SK-N-SH treated with all-trans-retinoic acid at 6 μM for 48 hours (cell line): ENCODE results near the gene PLA2G1B.

ENCODE experiments used
- ATAC-seq: fragments of 200-7000 bp; cut with Tn5 transposase; 3 replicates; pipeline ENCODE4 v1.9.1; 2020; ENCODE audit warnings: mild to moderate bottlenecking, moderate library complexity
- ARNTL ChIP-seq: fragments of 450-650 bp; formaldehyde crosslinking; IDR thresholded peaks from 2 replicates; pipeline ENCODE4 v1.5.0; 2020; ENCODE audit warnings: low read depth, mild to moderate bottlenecking, moderate library complexity, borderline replicate concordance
- BACH2 ChIP-seq: fragments of 250-450 bp; sonication (Bioruptor Pico); IDR thresholded peaks from 2 replicates; pipeline ENCODE4 v1.9.0; 2021; ENCODE audit warnings: mild to moderate bottlenecking, borderline replicate concordance
- CREB5 ChIP-seq: fragments of 250-450 bp; sonication (Bioruptor Pico); IDR thresholded peaks from 2 replicates; pipeline ENCODE4 v1.5.1; 2020; ENCODE audit warnings: low read depth, mild to moderate bottlenecking, moderate library complexity
- CSDC2 ChIP-seq: fragments of 250-450 bp; sonication (Bioruptor Pico); IDR thresholded peaks from 2 replicates; pipeline ENCODE4 v1.5.0; 2020; ENCODE audit warnings: mild to moderate bottlenecking, moderate library complexity
- ESRRG ChIP-seq: fragments of 250-450 bp; sonication (Bioruptor Pico); IDR thresholded peaks from 2 replicates; pipeline ENCODE4 v1.6.1; 2021; ENCODE audit warnings: mild to moderate bottlenecking
- GLIS3 ChIP-seq: fragments of 250-450 bp; sonication (Bioruptor Pico); IDR thresholded peaks from 2 replicates; pipeline ENCODE4 v1.5.0; 2020; ENCODE audit warnings: mild to moderate bottlenecking, moderate library complexity
- ISL1 ChIP-seq: fragments of 250-450 bp; sonication (Bioruptor Pico); IDR thresholded peaks from 2 replicates; pipeline ENCODE4 v2.1.2; 2022; ENCODE audit warnings: mild to moderate bottlenecking, moderate library complexity
- OSR1 ChIP-seq: fragments of 250-450 bp; sonication (Bioruptor Pico); IDR thresholded peaks from 2 replicates; pipeline ENCODE4 v1.8.0; 2022; ENCODE audit warnings: moderate library complexity, mild to moderate bottlenecking, inconsistent platforms
- POU6F1 ChIP-seq: fragments of 250-450 bp; sonication (Bioruptor Pico); IDR thresholded peaks from 2 replicates; pipeline ENCODE4 v1.8.0; 2021; ENCODE audit warnings: low read depth, mild to moderate bottlenecking, moderate library complexity, borderline replicate concordance
- PPARA ChIP-seq: fragments of 250-450 bp; sonication (Bioruptor Pico); IDR thresholded peaks from 2 replicates; pipeline ENCODE4 v1.5.0; 2020; ENCODE audit warnings: mild to moderate bottlenecking, borderline replicate concordance
- RARB ChIP-seq: fragments of 250-450 bp; sonication (Bioruptor Pico); IDR thresholded peaks from 2 replicates; pipeline ENCODE4 v1.8.0; 2021; ENCODE audit warnings: mild to moderate bottlenecking, moderate library complexity
- SNAI2 ChIP-seq: fragments of 250-450 bp; sonication (Bioruptor Pico); IDR thresholded peaks from 2 replicates; pipeline ENCODE4 v1.5.0; 2020; ENCODE audit warnings: mild to moderate bottlenecking, moderate library complexity
- TCF4 ChIP-seq: fragments of 250-450 bp; sonication (Bioruptor Pico); IDR thresholded peaks from 2 replicates; pipeline ENCODE4 v1.8.0; 2021; ENCODE audit warnings: mild to moderate bottlenecking, moderate library complexity, borderline replicate concordance
- TOX ChIP-seq: fragments of 250-450 bp; sonication (Bioruptor Pico); IDR thresholded peaks from 2 replicates; pipeline ENCODE4 v1.8.0; 2021; ENCODE audit warnings: mild to moderate bottlenecking, moderate library complexity, borderline replicate concordance
- ZC3H10 ChIP-seq: fragments of 250-450 bp; sonication (Bioruptor Pico); IDR thresholded peaks from 2 replicates; pipeline ENCODE4 v1.5.1; 2021; ENCODE audit warnings: mild to moderate bottlenecking, moderate library complexity
- ZFP3 ChIP-seq: fragments of 250-450 bp; sonication (Bioruptor Pico); IDR thresholded peaks from 2 replicates; pipeline ENCODE4 v1.5.0; 2020; ENCODE audit warnings: mild to moderate bottlenecking, moderate library complexity
- ZFP30 ChIP-seq: fragments of 450-650 bp; formaldehyde crosslinking; IDR thresholded peaks from 2 replicates; pipeline ENCODE4 v1.5.0; 2022; ENCODE audit warnings: mild to moderate bottlenecking, moderate library complexity
- ZNF70 ChIP-seq: fragments of 450-650 bp; formaldehyde crosslinking; IDR thresholded peaks from 2 replicates; pipeline ENCODE4 v1.5.0; 2020; ENCODE audit warnings: mild to moderate bottlenecking, moderate library complexity
- ZNF8 ChIP-seq: fragments of 450-650 bp; formaldehyde crosslinking; IDR thresholded peaks from 2 replicates; pipeline ENCODE4 v1.5.0; 2020; ENCODE audit warnings: mild to moderate bottlenecking, moderate library complexity
- TF ChIP-seq, protein P1 (sequence below): fragments of 250-450 bp; sonication (Bioruptor Pico); IDR thresholded peaks from 2 replicates; pipeline ENCODE4 v1.5.0; 2020; ENCODE audit warnings: mild to moderate bottlenecking, moderate library complexity
- TF ChIP-seq, protein P2 (sequence below): fragments of 250-450 bp; sonication (Bioruptor Pico); IDR thresholded peaks from 2 replicates; pipeline ENCODE4 v1.8.0; 2020; ENCODE audit warnings: mild to moderate bottlenecking, moderate library complexity, borderline replicate concordance
- TF ChIP-seq, protein P3 (sequence below): fragments of 250-450 bp; sonication (Bioruptor Pico); IDR thresholded peaks from 2 replicates; pipeline ENCODE4 v1.5.1; 2021; ENCODE audit warnings: mild to moderate bottlenecking, moderate library complexity

The PLA2G1B gene

GRCh38 chr12:120346681-120347080 is 19.1 kb upstream of the PLA2G1B start:
- peak; percentile 40; the same call in 2 of the 3 replicates for ATAC-seq
- TF ChIP-seq TOX (CRISPR knock-in tag) (no peak), GLIS3 (CRISPR knock-in tag) (no peak), ZFP30 (CRISPR knock-in tag) (no peak), PPARA (CRISPR knock-in tag) (no peak), RARB (CRISPR knock-in tag) (no peak)
- TF ChIP-seq, protein P1, sequence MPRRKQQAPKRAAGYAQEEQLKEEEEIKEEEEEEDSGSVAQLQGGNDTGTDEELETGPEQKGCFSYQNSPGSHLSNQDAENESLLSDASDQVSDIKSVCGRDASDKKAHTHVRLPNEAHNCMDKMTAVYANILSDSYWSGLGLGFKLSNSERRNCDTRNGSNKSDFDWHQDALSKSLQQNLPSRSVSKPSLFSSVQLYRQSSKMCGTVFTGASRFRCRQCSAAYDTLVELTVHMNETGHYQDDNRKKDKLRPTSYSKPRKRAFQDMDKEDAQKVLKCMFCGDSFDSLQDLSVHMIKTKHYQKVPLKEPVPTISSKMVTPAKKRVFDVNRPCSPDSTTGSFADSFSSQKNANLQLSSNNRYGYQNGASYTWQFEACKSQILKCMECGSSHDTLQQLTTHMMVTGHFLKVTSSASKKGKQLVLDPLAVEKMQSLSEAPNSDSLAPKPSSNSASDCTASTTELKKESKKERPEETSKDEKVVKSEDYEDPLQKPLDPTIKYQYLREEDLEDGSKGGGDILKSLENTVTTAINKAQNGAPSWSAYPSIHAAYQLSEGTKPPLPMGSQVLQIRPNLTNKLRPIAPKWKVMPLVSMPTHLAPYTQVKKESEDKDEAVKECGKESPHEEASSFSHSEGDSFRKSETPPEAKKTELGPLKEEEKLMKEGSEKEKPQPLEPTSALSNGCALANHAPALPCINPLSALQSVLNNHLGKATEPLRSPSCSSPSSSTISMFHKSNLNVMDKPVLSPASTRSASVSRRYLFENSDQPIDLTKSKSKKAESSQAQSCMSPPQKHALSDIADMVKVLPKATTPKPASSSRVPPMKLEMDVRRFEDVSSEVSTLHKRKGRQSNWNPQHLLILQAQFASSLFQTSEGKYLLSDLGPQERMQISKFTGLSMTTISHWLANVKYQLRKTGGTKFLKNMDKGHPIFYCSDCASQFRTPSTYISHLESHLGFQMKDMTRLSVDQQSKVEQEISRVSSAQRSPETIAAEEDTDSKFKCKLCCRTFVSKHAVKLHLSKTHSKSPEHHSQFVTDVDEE = no peak

GRCh38 chr12:120346031-120346430 is 18.5 kb upstream of the PLA2G1B start:
- no peak for ATAC-seq
- TF ChIP-seq ARNTL (no peak), BACH2 (CRISPR knock-in tag) (no peak), CSDC2 (CRISPR knock-in tag) (no peak), SNAI2 (CRISPR knock-in tag) (no peak), CREB5 (CRISPR knock-in tag) (no peak), TCF4 (no peak), GLIS3 (CRISPR knock-in tag) (no peak), ZFP30 (CRISPR knock-in tag) (no peak), TOX (CRISPR knock-in tag) (no peak), ZNF8 (CRISPR knock-in tag) (no peak), OSR1 (CRISPR knock-in tag) (no peak), POU6F1 (CRISPR knock-in tag) (no peak), ZNF70 (CRISPR knock-in tag) (no peak), ESRRG (CRISPR knock-in tag) (no peak), ZC3H10 (CRISPR knock-in tag) (no peak), ZFP3 (CRISPR knock-in tag) (no peak), PPARA (CRISPR knock-in tag) (no peak), ISL1 (CRISPR knock-in tag) (no peak)
- TF ChIP-seq, protein P2, sequence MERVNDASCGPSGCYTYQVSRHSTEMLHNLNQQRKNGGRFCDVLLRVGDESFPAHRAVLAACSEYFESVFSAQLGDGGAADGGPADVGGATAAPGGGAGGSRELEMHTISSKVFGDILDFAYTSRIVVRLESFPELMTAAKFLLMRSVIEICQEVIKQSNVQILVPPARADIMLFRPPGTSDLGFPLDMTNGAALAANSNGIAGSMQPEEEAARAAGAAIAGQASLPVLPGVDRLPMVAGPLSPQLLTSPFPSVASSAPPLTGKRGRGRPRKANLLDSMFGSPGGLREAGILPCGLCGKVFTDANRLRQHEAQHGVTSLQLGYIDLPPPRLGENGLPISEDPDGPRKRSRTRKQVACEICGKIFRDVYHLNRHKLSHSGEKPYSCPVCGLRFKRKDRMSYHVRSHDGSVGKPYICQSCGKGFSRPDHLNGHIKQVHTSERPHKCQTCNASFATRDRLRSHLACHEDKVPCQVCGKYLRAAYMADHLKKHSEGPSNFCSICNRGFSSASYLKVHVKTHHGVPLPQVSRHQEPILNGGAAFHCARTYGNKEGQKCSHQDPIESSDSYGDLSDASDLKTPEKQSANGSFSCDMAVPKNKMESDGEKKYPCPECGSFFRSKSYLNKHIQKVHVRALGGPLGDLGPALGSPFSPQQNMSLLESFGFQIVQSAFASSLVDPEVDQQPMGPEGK (CRISPR knock-in tag) = no peak
- TF ChIP-seq, protein P3, sequence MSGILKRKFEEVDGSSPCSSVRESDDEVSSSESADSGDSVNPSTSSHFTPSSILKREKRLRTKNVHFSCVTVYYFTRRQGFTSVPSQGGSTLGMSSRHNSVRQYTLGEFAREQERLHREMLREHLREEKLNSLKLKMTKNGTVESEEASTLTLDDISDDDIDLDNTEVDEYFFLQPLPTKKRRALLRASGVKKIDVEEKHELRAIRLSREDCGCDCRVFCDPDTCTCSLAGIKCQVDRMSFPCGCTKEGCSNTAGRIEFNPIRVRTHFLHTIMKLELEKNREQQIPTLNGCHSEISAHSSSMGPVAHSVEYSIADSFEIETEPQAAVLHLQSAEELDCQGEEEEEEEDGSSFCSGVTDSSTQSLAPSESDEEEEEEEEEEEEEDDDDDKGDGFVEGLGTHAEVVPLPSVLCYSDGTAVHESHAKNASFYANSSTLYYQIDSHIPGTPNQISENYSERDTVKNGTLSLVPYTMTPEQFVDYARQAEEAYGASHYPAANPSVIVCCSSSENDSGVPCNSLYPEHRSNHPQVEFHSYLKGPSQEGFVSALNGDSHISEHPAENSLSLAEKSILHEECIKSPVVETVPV (CRISPR knock-in tag) = no peak

- TF ChIP-seq ZNF8 (CRISPR knock-in tag) = no peak
- no peak for TF ChIP-seq PPARA (CRISPR knock-in tag)
- TF ChIP-seq OSR1 (CRISPR knock-in tag) = no peak
- TF ChIP-seq RARB (CRISPR knock-in tag) = no peak
- TF ChIP-seq GLIS3 (CRISPR knock-in tag) = no peak
- TF ChIP-seq ZNF70 (CRISPR knock-in tag) = no peak
- TF ChIP-seq CREB5 (CRISPR knock-in tag) = no peak
- TF ChIP-seq ESRRG (CRISPR knock-in tag) = no peak
- TF ChIP-seq ZC3H10 (CRISPR knock-in tag) = no peak
- TF ChIP-seq, protein P2 (CRISPR knock-in tag) = no peak
Observed at GRCh38 chr12:120343692-120344091, 16.1 kb upstream of the PLA2G1B start.

More at GRCh38 chr12:120343692-120344091, 16.1 kb upstream of the PLA2G1B start:
- no peak for ATAC-seq
